Common myeloid progenitor, CD34-positive (primary cell): ENCODE data around the gene TEKT3.

Experiments used
- CTCF ChIA-PET: fragments of 350-600 bp; sonication (Branson Sonifier 250); formaldehyde crosslinking; loops from one replicate; lab custom pipeline; 2021; ENCODE audit warnings: antibody characterized with exemption; lab: Charles Lee
- POLR2A ChIA-PET: fragments of 350-600 bp; sonication (Branson Sonifier 250); formaldehyde crosslinking; loops from one replicate; lab custom pipeline; 2021; ENCODE audit warnings: antibody characterized with exemption; lab: Charles Lee
- DNase-seq, 3 donors: peaks; one replicate each; pipeline versions ENCODE4 v3.0.0 to v3.0.0-alpha.2; 2013
- H3K27ac ChIP-seq, 2 experiments: 1 replicate in 1 of 2; 2 replicates in 1 of 2; pipeline ENCODE4 v1.7.0; 2013; ENCODE audit warnings: inconsistent platforms in 2 of 2, low read length in 2 of 2, mild to moderate bottlenecking in 2 of 2, low read depth in 1 of 2, moderate library complexity in 1 of 2; ENCODE audit not compliant: severe bottlenecking in 2 of 2, insufficient read depth in 1 of 2, poor library complexity in 1 of 2
- H3K27me3 ChIP-seq, 5 experiments: replicated peaks in 2 of 5; 1 replicate in 3 of 5; 2 replicates in 2 of 5; pipeline versions ENCODE4 v1.6.1 to v1.7.0; 2013; ENCODE audit warnings: low read length in 4 of 5, mild to moderate bottlenecking in 2 of 5, moderate library complexity in 2 of 5, inconsistent platforms in 1 of 5; ENCODE audit not compliant: insufficient read depth in 5 of 5, control insufficient read depth in 4 of 5
- H3K36me3 ChIP-seq, 4 experiments: 1 replicate in 2 of 4; 2 replicates in 2 of 4; pipeline versions ENCODE4 v1.6.1 to v1.7.0; 2013; ENCODE audit warnings: low read length in 3 of 4, control low read depth in 1 of 4, mild to moderate bottlenecking in 1 of 4; ENCODE audit not compliant: control insufficient read depth in 4 of 4, insufficient read depth in 4 of 4
- H3K4me1 ChIP-seq, 4 experiments: 1 replicate in 3 of 4; 2 replicates in 1 of 4; pipeline versions ENCODE4 v1.6.1 to v1.7.1; 2013; ENCODE audit warnings: low read length in 3 of 4, mild to moderate bottlenecking in 3 of 4, control low read depth in 1 of 4, inconsistent platforms in 1 of 4, moderate library complexity in 1 of 4; ENCODE audit not compliant: control insufficient read depth in 4 of 4, insufficient read depth in 4 of 4; ENCODE audit errors: control extremely low read depth in 1 of 4
- H3K4me3 ChIP-seq, 7 experiments: 1 replicate in 4 of 7; 2 replicates in 3 of 7; pipeline versions ENCODE4 v1.5.1 to v1.7.0; 2013; ENCODE audit warnings: mild to moderate bottlenecking in 7 of 7, low read length in 6 of 7, moderate library complexity in 6 of 7, inconsistent platforms in 2 of 7, low read depth in 2 of 7, control low read depth in 1 of 7; ENCODE audit not compliant: insufficient read depth in 4 of 7, control insufficient read depth in 1 of 7; ENCODE audit errors: extremely low read depth in 1 of 7
- H3K9me3 ChIP-seq, 5 experiments: 1 replicate in 4 of 5; 2 replicates in 1 of 5; pipeline versions ENCODE4 v1.6.1 to v1.7.1; 2013; ENCODE audit warnings: low read length in 4 of 5, mild to moderate bottlenecking in 2 of 5, inconsistent platforms in 1 of 5, low read depth in 1 of 5, moderate library complexity in 1 of 5; ENCODE audit not compliant: control insufficient read depth in 4 of 5, insufficient read depth in 2 of 5; ENCODE audit errors: control extremely low read depth in 1 of 5
- WGBS: methylation state at CpG from one replicate; pipeline ENCODE4 v1.1.5; 2013; ENCODE audit not compliant: insufficient coverage; 5-methylcytosine and 5-hydroxymethylcytosine counted together

TEKT3 gene

DNA sequence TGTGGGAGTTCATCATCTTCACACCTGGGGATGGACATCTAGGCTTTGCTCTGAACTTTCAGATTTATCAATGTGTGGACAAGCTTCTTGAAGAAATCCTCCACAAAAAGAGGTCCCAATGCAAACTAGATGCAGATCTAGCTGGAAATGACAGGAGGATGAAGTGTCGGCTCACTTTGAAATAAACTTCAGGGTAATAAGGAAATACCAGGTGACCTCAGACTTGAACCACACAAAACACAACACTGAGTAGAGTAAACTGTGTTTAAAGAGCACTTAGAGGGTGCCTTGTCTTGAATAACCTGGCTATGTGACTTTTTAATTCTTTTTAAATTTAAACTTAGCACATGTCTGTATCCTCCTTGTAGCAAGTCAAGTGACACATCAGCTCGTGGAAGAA is 27.2 kb upstream of the TEKT3 start:
- Histone ChIP-seq H3K27me3 (peaks cover 0 to 3% (median 2%) of the 10 kb centered on the region in 5 experiments), H3K4me3 (no peak overlapping the region), H3K36me3 (no peaks in the 10 kb centered on the region), H3K4me1 (no peaks in the 10 kb centered on the region), H3K27ac (no peak overlapping the region), H3K9me3 (peaks cover 0 to 3% (median 0%) of the 10 kb centered on the region in 5 experiments)
- POLR2A ChIA-PET = no interaction called here
- 100% methylated on average over 1 of the region's 2 CpGs for WGBS
- CTCF ChIA-PET = no interaction called here
- DNase-seq = no peak

- Histone ChIP-seq H3K9me3 (peaks cover 0 to 3% (median 0%) of the 10 kb centered on the region in 5 experiments), H3K4me3 (no peak overlapping the region), H3K27me3 (peaks cover 2 to 3% (median 2%) of the 10 kb centered on the region in 5 experiments), H3K4me1 (no peaks in the 10 kb centered on the region), H3K36me3 (no peaks in the 10 kb centered on the region), H3K27ac (no peak overlapping the region)
- ChIA-PET CTCF (no interaction called here), POLR2A (no interaction called here)
- DNase-seq = no peak
- WGBS = 93% methylated on average over 3 of the region's 4 CpGs
Observed at GRCh38 chr17:15366026-15366425, 24.6 kb upstream of the TEKT3 start.

- no peak overlapping the region for H3K27ac ChIP-seq
- no peak overlapping the region for H3K4me3 ChIP-seq
- CTCF ChIA-PET = no interaction called here
- POLR2A ChIA-PET = no interaction called here
- peaks cover 0 to 3% (median 0%) of the 10 kb centered on the region in 5 experiments for H3K9me3 ChIP-seq
- H3K4me1 ChIP-seq = no peaks in the 10 kb centered on the region
- no peaks in the 10 kb centered on the region for H3K36me3 ChIP-seq
- H3K27me3 ChIP-seq = peaks cover 2 to 3% (median 2%) of the 10 kb centered on the region in 5 experiments
- no peak for DNase-seq
- WGBS = 78% methylated on average over 3 of the region's 3 CpGs
Observed at GRCh38 chr17:15364615-15365014, 23.2 kb upstream of the TEKT3 start.

DNA sequence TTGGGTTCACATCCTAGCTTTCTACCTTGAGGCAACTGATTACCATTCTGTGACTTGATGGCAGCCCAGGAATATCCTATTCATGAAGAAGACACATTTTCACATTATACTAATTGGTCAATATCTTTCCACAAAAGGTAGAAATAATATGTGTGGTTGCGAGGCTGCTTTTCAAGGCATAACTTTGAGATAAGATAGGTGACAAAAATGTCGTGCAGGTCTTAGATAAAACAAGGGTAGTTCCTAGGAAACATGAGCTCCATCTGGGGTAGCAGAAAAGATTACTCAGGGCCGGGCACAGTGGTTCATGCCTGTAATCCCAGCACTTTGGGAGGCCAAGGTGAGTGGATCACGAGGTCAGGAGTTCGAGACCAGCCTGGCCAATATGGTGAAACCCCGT is 22.3 kb upstream of the TEKT3 start:
- 100% methylated on average over 4 of the region's 6 CpGs for WGBS
- Histone ChIP-seq H3K4me1 (no peaks in the 10 kb centered on the region), H3K27ac (no peak overlapping the region), H3K4me3 (no peak overlapping the region), H3K36me3 (no peaks in the 10 kb centered on the region), H3K27me3 (peaks cover 0 to 3% (median 2%) of the 10 kb centered on the region in 5 experiments), H3K9me3 (peaks cover 0 to 3% (median 0%) of the 10 kb centered on the region in 5 experiments)
- ChIA-PET POLR2A (no interaction called here), CTCF (no interaction called here)
- no peak for DNase-seq

DNA sequence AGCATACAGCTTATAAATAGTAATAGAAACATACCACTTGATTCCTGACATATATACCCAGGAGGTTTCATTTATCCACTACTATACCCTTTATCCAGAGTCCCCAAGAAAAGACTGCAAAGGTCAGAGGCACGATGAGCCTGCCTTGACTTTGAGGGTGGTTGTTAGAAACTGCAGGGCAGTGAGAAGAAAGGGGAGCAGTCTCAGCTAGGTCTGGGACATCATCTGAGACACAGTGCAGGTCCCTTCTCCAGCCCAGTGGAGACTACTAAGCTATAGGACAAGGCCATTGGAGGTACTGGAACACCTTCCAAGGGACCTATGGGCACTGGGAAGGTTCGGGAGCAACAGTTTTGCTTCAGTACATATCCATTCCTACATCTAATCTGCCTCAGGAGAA is 20.2 kb upstream of the TEKT3 start:
- WGBS = 100% methylated on average over 2 of the region's 2 CpGs
- ChIA-PET POLR2A (no interaction called here), CTCF (interaction anchor here (1.5 kb wide), 1 partner anchor 11 kb away, joined by 4 read pairs; no protein-coding TSS in a partner anchor)
- Histone ChIP-seq H3K27ac (no peak overlapping the region), H3K27me3 (peaks cover 0 to 2% (median 0%) of the 10 kb centered on the region in 5 experiments), H3K9me3 (peaks cover 0 to 3% (median 0%) of the 10 kb centered on the region in 5 experiments), H3K4me1 (no peaks in the 10 kb centered on the region), H3K36me3 (no peaks in the 10 kb centered on the region), H3K4me3 (no peak overlapping the region)
- DNase-seq = no peak

DNA sequence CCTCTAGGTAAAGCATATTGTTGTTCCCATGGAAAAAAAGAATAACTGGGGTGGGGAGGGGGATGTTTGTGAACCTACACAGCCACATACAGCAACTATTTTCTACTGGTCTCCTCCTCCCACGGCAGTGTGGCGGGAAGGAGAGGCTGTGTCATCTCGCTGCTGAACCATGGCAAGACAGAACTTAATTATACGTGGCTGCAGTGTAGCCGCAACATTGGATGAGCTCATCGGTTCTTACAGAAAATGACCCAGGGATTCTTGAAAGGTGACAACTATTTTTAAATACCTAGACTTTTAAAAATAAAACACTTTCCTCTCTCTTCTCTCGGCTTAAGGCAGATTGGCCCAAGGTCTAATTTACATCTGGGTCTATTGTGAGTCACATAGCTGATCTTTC is 19.8 kb upstream of the TEKT3 start:
- 86% methylated on average over 6 of the region's 7 CpGs for WGBS
- CTCF ChIA-PET = interaction anchor here (1.5 kb wide), 1 partner anchor 12 kb away, joined by 4 read pairs; no protein-coding TSS in a partner anchor
- H3K4me3 ChIP-seq = no peak overlapping the region

GRCh38 chr17:15354256-15354655 is 12.9 kb upstream of the TEKT3 start:
- Histone ChIP-seq H3K9me3 (no peaks in the 10 kb centered on the region), H3K4me1 (no peaks in the 10 kb centered on the region), H3K4me3 (no peak overlapping the region), H3K27ac (no peak overlapping the region), H3K27me3 (peaks cover 0 to 6% (median 3%) of the 10 kb centered on the region in 5 experiments), H3K36me3 (no peaks in the 10 kb centered on the region)
- ChIA-PET CTCF (no interaction called here), POLR2A (no interaction called here)
- WGBS = 100% methylated on average over 2 of the region's 3 CpGs
- no peak for DNase-seq

More for the DNA sequence above, 19.8 kb upstream of the TEKT3 start:
- H3K9me3 ChIP-seq = peaks cover 0 to 3% (median 0%) of the 10 kb centered on the region in 5 experiments
- H3K36me3 ChIP-seq = no peaks in the 10 kb centered on the region
- no peak for DNase-seq
- H3K4me1 ChIP-seq = no peaks in the 10 kb centered on the region
- H3K27me3 ChIP-seq = peaks cover 0 to 2% (median 0%) of the 10 kb centered on the region in 5 experiments
- no peak overlapping the region for H3K27ac ChIP-seq
- POLR2A ChIA-PET = no interaction called here
